Ishikawa (cell line): ENCODE results near the gene ATRNL1.

Experiments used
- CEBPB ChIP-seq: IDR thresholded peaks from 2 replicates; pipeline ENCODE4 v1.6.1; 2012
- CREB1 ChIP-seq: IDR thresholded peaks from 2 replicates; pipeline ENCODE4 v1.6.1; 2012; ENCODE audit warnings: low read depth
- EGR1 ChIP-seq: IDR thresholded peaks from 2 replicates; pipeline ENCODE4 v1.6.1; 2012
- EP300 ChIP-seq: IDR thresholded peaks from 2 replicates; pipeline ENCODE4 v1.6.1; 2012; ENCODE audit warnings: borderline replicate concordance
- FOXM1 ChIP-seq: IDR thresholded peaks from 2 replicates; pipeline ENCODE4 v1.6.1; 2012; ENCODE audit warnings: low read depth, borderline replicate concordance
- NFIC ChIP-seq: IDR thresholded peaks from 2 replicates; pipeline ENCODE4 v1.6.1; 2012
- RAD21 ChIP-seq: IDR thresholded peaks from 2 replicates; pipeline ENCODE4 v1.6.1; 2012; ENCODE audit warnings: low read depth
- REST ChIP-seq: IDR thresholded peaks from 2 replicates; pipeline ENCODE4 v1.6.1; 2012; ENCODE audit warnings: low read depth, mild to moderate bottlenecking
- TAF1 ChIP-seq: IDR thresholded peaks from 2 replicates; pipeline ENCODE4 v1.6.1; 2012; ENCODE audit warnings: low read depth, mild to moderate bottlenecking
- TCF12 ChIP-seq: IDR thresholded peaks from 2 replicates; pipeline ENCODE4 v1.6.1; 2012; ENCODE audit warnings: low read depth
- TEAD4 ChIP-seq: IDR thresholded peaks from 2 replicates; pipeline ENCODE4 v1.6.1; 2012
- USF1 ChIP-seq: IDR thresholded peaks from 2 replicates; pipeline ENCODE4 v1.6.1; 2012
- YY1 ChIP-seq: IDR thresholded peaks from 2 replicates; pipeline ENCODE4 v1.6.1; 2012; ENCODE audit warnings: low read depth
- ZBTB7A ChIP-seq: IDR thresholded peaks from 2 replicates; pipeline ENCODE4 v1.6.1; 2012; ENCODE audit warnings: low read depth
- TF ChIP-seq, protein P1 (sequence below): IDR thresholded peaks from 2 replicates; pipeline ENCODE4 v1.6.1; 2012

ATRNL1 gene

DNA sequence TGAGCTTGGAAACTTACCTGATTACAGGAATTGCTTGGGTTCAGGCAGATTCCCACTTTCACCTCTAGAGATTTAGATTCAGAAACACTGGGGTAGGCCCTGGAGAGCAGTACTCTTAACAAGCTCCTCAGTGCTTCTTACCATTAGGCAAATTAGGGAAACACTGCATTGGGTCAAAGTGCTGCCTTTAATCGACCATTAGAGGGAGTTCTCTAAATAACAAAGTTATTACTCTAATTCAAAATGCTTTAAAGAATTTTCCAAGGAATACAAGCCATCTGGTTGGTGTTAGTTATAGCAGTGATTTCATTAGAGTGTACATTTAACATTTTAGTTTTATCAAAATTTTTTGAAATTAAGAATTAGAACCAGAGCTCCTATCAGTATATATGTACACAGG, 855.3 kb downstream of the ATRNL1 start:
- TF ChIP-seq TCF12: no peak
- no peak for TF ChIP-seq ZBTB7A
- TF ChIP-seq CREB1: no peak
- no peak for TF ChIP-seq REST
- no peak for TF ChIP-seq YY1
- TF ChIP-seq EGR1: no peak
- TF ChIP-seq CEBPB: no peak
- TF ChIP-seq USF1: no peak
- TF ChIP-seq FOXM1: no peak
- TF ChIP-seq, protein P1, sequence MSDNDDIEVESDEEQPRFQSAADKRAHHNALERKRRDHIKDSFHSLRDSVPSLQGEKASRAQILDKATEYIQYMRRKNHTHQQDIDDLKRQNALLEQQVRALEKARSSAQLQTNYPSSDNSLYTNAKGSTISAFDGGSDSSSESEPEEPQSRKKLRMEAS: no peak

DNA sequence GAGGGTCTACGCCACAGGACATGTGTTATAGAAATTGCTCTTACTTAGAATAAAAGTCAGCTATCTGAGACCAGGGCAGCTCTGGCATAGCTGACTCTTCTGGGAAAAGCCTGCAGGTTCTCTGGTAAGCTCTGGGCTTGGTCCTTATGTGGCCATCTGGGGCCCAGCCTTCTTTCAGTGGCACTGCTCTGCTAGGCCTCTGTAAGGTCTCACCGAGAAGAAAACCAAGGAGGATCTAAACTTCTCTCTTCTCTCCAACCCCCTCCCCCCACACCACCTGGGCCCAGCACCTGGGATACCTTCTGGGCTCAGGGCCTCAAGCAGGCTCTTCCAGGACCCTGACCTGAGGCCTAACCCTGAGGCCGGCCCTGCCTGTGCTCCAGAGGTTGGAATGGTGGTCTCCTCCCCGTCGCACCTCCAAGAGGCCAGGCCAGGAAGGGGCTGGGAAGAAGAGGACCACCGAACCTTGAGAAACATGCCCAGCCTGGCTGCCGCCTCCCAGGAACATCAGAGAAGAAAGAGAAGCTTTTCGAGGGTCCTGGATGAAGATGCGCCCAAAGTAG, 856.2 kb downstream of the ATRNL1 start:
- TF ChIP-seq TAF1: no peak
- no peak for TF ChIP-seq USF1
- TF ChIP-seq TCF12: no peak
- TF ChIP-seq EP300: no peak
- TF ChIP-seq NFIC: no peak
- no peak for TF ChIP-seq TEAD4
- TF ChIP-seq, protein P1: no peak
- no peak for TF ChIP-seq CEBPB
- TF ChIP-seq CREB1: no peak
- TF ChIP-seq YY1: no peak
- no peak for TF ChIP-seq FOXM1
- no peak for TF ChIP-seq REST
- TF ChIP-seq EGR1: no peak
- no peak for TF ChIP-seq RAD21

GRCh38 chr10:115950320-115950719, 857.2 kb downstream of the ATRNL1 start:
- TF ChIP-seq TAF1 (no peak), USF1 (no peak), TCF12 (no peak), RAD21 (no peak), FOXM1 (no peak), YY1 (no peak), CREB1 (no peak), NFIC (no peak), TEAD4 (no peak), CEBPB (no peak), EGR1 (no peak), REST (no peak), ZBTB7A (no peak), EP300 (no peak)
- TF ChIP-seq, protein P1: no peak

DNA sequence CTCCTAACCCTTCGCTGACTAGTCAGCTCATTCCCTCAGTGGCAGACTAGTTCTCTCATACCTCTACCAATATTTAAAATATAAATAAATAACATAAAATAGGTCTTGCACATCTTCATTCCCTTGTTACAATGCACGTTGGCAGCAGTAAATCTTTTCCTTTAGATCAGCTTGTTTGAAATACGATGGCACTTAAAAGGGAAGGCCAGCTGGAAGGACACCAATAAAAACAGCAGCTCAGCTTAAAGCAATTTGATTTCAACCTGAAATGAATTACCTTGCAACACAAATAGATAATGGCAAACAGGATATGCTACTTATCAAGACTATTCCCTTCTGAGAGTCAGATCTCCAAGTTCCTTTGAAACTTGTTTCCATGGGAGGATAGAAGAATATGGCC, 858.1 kb downstream of the ATRNL1 start:
- TF ChIP-seq REST (no peak), CREB1 (no peak), RAD21 (no peak), USF1 (no peak), YY1 (no peak), TAF1 (no peak), ZBTB7A (no peak), TEAD4 (no peak), EP300 (no peak), TCF12 (no peak), CEBPB (no peak), EGR1 (no peak), FOXM1 (no peak), NFIC (no peak)
- TF ChIP-seq, protein P1: no peak
